OCI-LY3 (cell line): ENCODE measurements around the gene NOS2.

Experiments used
- EZH2phosphoT487 ChIP-seq: fragments of 200-600 bp; shearing (Covaris generic); IDR thresholded peaks from 2 replicates; pipeline ENCODE4 v1.6.1; 2018; ENCODE audit warnings: antibody characterized with exemption, mixed run types, low read depth
- TF ChIP-seq, protein P1 (sequence below): fragments of 200-600, 300-600 bp; sonication (generic); IDR thresholded peaks from 2 replicates; pipeline ENCODE4 v1.5.1; 2014; ENCODE audit warnings: antibody characterized with exemption, low read length, low read depth

DNA sequence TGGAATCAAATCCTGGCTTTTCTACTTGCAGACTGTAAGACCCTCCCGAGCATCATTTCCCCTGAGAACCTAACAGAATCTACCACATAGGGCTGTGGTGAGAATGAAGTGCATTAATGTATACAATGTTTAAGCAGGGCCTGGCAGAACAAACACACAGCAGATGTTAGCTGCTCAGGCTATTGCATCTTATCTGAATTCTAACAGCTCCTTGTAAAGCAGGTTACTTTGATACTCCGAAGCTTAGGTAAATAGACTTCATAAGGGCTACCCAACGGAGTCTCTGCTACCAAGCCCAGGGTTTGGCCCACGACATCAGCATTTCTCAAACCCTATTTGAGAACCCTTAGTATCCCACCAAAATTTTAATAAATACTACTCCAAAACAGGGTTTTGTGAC lies 24.4 kb upstream of the NOS2 start:
- TF ChIP-seq, protein P1, sequence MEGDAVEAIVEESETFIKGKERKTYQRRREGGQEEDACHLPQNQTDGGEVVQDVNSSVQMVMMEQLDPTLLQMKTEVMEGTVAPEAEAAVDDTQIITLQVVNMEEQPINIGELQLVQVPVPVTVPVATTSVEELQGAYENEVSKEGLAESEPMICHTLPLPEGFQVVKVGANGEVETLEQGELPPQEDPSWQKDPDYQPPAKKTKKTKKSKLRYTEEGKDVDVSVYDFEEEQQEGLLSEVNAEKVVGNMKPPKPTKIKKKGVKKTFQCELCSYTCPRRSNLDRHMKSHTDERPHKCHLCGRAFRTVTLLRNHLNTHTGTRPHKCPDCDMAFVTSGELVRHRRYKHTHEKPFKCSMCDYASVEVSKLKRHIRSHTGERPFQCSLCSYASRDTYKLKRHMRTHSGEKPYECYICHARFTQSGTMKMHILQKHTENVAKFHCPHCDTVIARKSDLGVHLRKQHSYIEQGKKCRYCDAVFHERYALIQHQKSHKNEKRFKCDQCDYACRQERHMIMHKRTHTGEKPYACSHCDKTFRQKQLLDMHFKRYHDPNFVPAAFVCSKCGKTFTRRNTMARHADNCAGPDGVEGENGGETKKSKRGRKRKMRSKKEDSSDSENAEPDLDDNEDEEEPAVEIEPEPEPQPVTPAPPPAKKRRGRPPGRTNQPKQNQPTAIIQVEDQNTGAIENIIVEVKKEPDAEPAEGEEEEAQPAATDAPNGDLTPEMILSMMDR, result no peak
- no peak for TF ChIP-seq EZH2phosphoT487
